ENCODE data around the gene CPXM1. TPM values are rescaled to one million over a fixed set of nuclear protein-coding genes. Genes with fewer than 3 reads are reported as not detected.

Gene CPXM1
- total RNA-seq, 1 experiment from 2014 or later, result not detected

- Mint-ChIP-seq H3K4me3 (ENCODE audit: unreplicated experiment) (no peak overlapping the region), H3K27ac (ENCODE audit: unreplicated experiment) (no peak overlapping the region), H3K9me3 (ENCODE audit: unreplicated experiment) (no peaks in the 10 kb centered on the region), H3K4me1 (ENCODE audit: low read depth, unreplicated experiment) (peaks cover 6% of the 10 kb centered on the region), H3K27me3 (ENCODE audit: insufficient read depth, unreplicated experiment) (peaks cover 3% of the 10 kb centered on the region), H3K36me3 (ENCODE audit: insufficient read depth, unreplicated experiment) (no peaks in the 10 kb centered on the region)
- ChIA-PET POLR2A (no interaction called here), CTCF (no interaction called here)
- no TSS peak for BruUV-seq (replicated peaks)
- H3K4me1 ChIP-seq, result peaks cover 7% of the 10 kb centered on the region; the same call in 1 of the 2 replicates
- DNase-seq, result no peak
- no peak overlapping the region for H3K4me3 ChIP-seq (ENCODE audit: low read depth, low read length)
- no peak for TF ChIP-seq CTCF (IDR thresholded peaks at IDR 0.05; ENCODE audit: insufficient read depth in 1 of 2, low read depth in 1 of 2, low read length in 1 of 2, severe bottlenecking in 1 of 2, unreplicated experiment in 1 of 2)
- H3K9me3 ChIP-seq, result no peaks in the 10 kb centered on the region
- intact Hi-C loops (cut with micrococcal nuclease; ENCODE audit: unreplicated experiment), result no loop called here
- no peaks in the 10 kb centered on the region for H3K27me3 ChIP-seq (replicated peaks; ENCODE audit: control insufficient read depth, insufficient read depth, low read length)
- H3K36me3 ChIP-seq (ENCODE audit: control insufficient read depth, insufficient read depth, low read length), result no peaks in the 10 kb centered on the region
Measured at GRCh38 chr20:2805689-2806350, 5.4 kb upstream of the CPXM1 start.

- DNase-seq, result no peak
- H3K27me3 ChIP-seq (replicated peaks; ENCODE audit: control insufficient read depth, insufficient read depth, low read length), result no peaks in the 10 kb centered on the region
- H3K4me3 Mint-ChIP-seq (ENCODE audit: unreplicated experiment), result no peak overlapping the region
- no peaks in the 10 kb centered on the region for H3K36me3 Mint-ChIP-seq (ENCODE audit: insufficient read depth, unreplicated experiment)
- TF ChIP-seq CTCF (IDR thresholded peaks at IDR 0.05; ENCODE audit: insufficient read depth in 1 of 2, low read depth in 1 of 2, low read length in 1 of 2, severe bottlenecking in 1 of 2, unreplicated experiment in 1 of 2), result no peak
- H3K4me3 ChIP-seq (ENCODE audit: low read depth, low read length), result no peak overlapping the region
- no peaks in the 10 kb centered on the region for H3K9me3 Mint-ChIP-seq (ENCODE audit: unreplicated experiment)
- intact Hi-C loops (cut with micrococcal nuclease; ENCODE audit: unreplicated experiment), result no loop called here
- BruUV-seq (replicated peaks), result no TSS peak
- H3K4me1 Mint-ChIP-seq (ENCODE audit: low read depth, unreplicated experiment), result peaks cover 6% of the 10 kb centered on the region
- peaks cover 7% of the 10 kb centered on the region; the same call in 1 of the 2 replicates for H3K4me1 ChIP-seq
- no peaks in the 10 kb centered on the region for H3K36me3 ChIP-seq (ENCODE audit: control insufficient read depth, insufficient read depth, low read length)
- H3K9me3 ChIP-seq, result no peaks in the 10 kb centered on the region
- POLR2A ChIA-PET, result interaction anchor here (0.6 kb wide), 1 partner anchor 53 kb away, joined by 4 read pairs; no protein-coding TSS in a partner anchor
- no peak overlapping the region for H3K27ac Mint-ChIP-seq (ENCODE audit: unreplicated experiment)
- CTCF ChIA-PET, result no interaction called here
- H3K27me3 Mint-ChIP-seq (ENCODE audit: insufficient read depth, unreplicated experiment), result peaks cover 3% of the 10 kb centered on the region
Measured at GRCh38 chr20:2804852-2805688, 4.6 kb upstream of the CPXM1 start.

DNA sequence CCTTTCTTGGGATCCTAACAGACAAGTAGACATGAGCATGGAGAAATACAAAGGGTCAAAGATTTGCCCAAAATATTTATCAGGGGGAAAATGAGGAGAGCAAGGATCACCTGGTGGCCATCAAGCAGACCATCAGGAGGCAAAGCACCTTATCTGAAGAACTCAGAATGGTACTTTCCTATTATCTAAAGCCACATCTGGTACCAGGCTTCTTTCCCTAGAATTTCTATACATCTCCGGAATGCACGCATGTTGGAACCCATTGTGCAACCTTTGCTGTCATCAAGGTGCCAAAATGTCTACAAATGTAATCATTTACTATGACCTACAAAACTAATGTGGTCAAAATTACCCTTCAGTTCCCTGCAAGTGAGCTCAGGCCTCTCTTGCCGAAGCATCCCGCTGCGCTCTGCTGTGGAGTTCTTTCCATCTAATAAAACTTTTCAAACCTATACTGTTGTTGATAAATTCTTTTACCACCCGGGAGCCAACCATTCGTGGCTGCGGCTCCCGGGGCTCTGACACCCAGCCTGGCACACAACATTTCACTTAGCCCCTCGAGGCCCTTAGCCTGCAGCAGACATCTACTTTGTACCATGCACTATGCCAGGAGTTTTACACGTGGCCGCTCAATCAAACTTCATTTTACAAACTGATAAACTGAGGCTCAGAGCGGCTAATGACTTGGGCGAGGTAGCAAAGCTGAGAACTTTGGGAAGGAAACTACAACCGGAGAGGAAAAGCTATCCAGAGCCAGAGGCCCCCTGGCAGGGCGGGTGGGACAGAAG lies 3.8 kb upstream of the CPXM1 start:
- Histone ChIP-seq H3K36me3 (ENCODE audit: control insufficient read depth, insufficient read depth, low read length) (no peaks in the 10 kb centered on the region), H3K4me1 (peaks cover 7% of the 10 kb centered on the region; the same call in 1 of the 2 replicates), H3K27me3 (replicated peaks; ENCODE audit: control insufficient read depth, insufficient read depth, low read length) (no peaks in the 10 kb centered on the region), H3K4me3 (ENCODE audit: low read depth, low read length) (no peak overlapping the region), H3K9me3 (no peaks in the 10 kb centered on the region)
- peaks cover 6% of the 10 kb centered on the region for H3K4me1 Mint-ChIP-seq (ENCODE audit: low read depth, unreplicated experiment)
- no TSS peak for BruUV-seq (replicated peaks)
- no peak overlapping the region for H3K4me3 Mint-ChIP-seq (ENCODE audit: unreplicated experiment)
- H3K9me3 Mint-ChIP-seq (ENCODE audit: unreplicated experiment), result no peaks in the 10 kb centered on the region
- H3K27ac Mint-ChIP-seq (ENCODE audit: unreplicated experiment), result no peak overlapping the region
- H3K27me3 Mint-ChIP-seq (ENCODE audit: insufficient read depth, unreplicated experiment), result peaks cover 9% of the 10 kb centered on the region
- ChIA-PET POLR2A (interaction anchor here (0.6 kb wide), 1 partner anchor 54 kb away, joined by 4 read pairs; no protein-coding TSS in a partner anchor), CTCF (no interaction called here)
- H3K36me3 Mint-ChIP-seq (ENCODE audit: insufficient read depth, unreplicated experiment), result no peaks in the 10 kb centered on the region
- intact Hi-C loops (cut with micrococcal nuclease; ENCODE audit: unreplicated experiment), result no loop called here
- TF ChIP-seq CTCF (IDR thresholded peaks at IDR 0.05; ENCODE audit: insufficient read depth in 1 of 2, low read depth in 1 of 2, low read length in 1 of 2, severe bottlenecking in 1 of 2, unreplicated experiment in 1 of 2), result no peak
- DNase-seq, result no peak

Measured in Caco-2 (cell line).